ENCODE measurements around the gene RAD51D. TPM values are rescaled to one million over a fixed set of nuclear protein-coding genes. Genes with fewer than 3 reads are reported as not detected.

The RAD51D gene
- total RNA-seq, 1 donor from 2014 or later: 12.4 TPM

GRCh38 chr17:35163886-35164285 is 44.2 kb upstream of the RAD51D start:
- TF ChIP-seq CTCF (conservative IDR thresholded peaks at IDR 0.05): no peak
- no peaks in the 10 kb centered on the region for H3K36me3 Mint-ChIP-seq
- H3K27ac Mint-ChIP-seq: no peak overlapping the region
- H3K4me3 Mint-ChIP-seq: no peak overlapping the region
- no peak for DNase-seq (ENCODE audit: extremely low spot score, unreplicated experiment)
- no peaks in the 10 kb centered on the region for H3K9me3 Mint-ChIP-seq
- no peaks in the 10 kb centered on the region for H3K4me1 Mint-ChIP-seq (ENCODE audit: unreplicated experiment)
- peaks cover 15% of the 10 kb centered on the region for H3K27me3 Mint-ChIP-seq

- Mint-ChIP-seq H3K36me3 (no peaks in the 10 kb centered on the region), H3K27ac (no peak overlapping the region), H3K27me3 (peaks cover 19% of the 10 kb centered on the region), H3K4me1 (ENCODE audit: unreplicated experiment) (no peaks in the 10 kb centered on the region), H3K4me3 (no peak overlapping the region), H3K9me3 (no peaks in the 10 kb centered on the region)
- DNase-seq (ENCODE audit: extremely low spot score, unreplicated experiment): no peak
- no peak for TF ChIP-seq CTCF (conservative IDR thresholded peaks at IDR 0.05)
Measured at GRCh38 chr17:35162755-35163154, 43.1 kb upstream of the RAD51D start.

GRCh38 chr17:35161281-35161761 is 41.7 kb upstream of the RAD51D start:
- Mint-ChIP-seq H3K9me3 (no peaks in the 10 kb centered on the region), H3K4me1 (ENCODE audit: unreplicated experiment) (no peaks in the 10 kb centered on the region), H3K27me3 (peaks cover 19% of the 10 kb centered on the region), H3K36me3 (no peaks in the 10 kb centered on the region), H3K4me3 (no peak overlapping the region), H3K27ac (no peak overlapping the region)
- DNase-seq (ENCODE audit: extremely low spot score, unreplicated experiment): no peak
- no peak for TF ChIP-seq CTCF (conservative IDR thresholded peaks at IDR 0.05)

- peaks cover 22% of the 10 kb centered on the region for H3K27me3 Mint-ChIP-seq
- no peak overlapping the region for H3K27ac Mint-ChIP-seq
- DNase-seq (ENCODE audit: extremely low spot score, unreplicated experiment): no peak
- no peak overlapping the region for H3K4me3 Mint-ChIP-seq
- TF ChIP-seq CTCF (conservative IDR thresholded peaks at IDR 0.05): no peak
- no peaks in the 10 kb centered on the region for H3K4me1 Mint-ChIP-seq (ENCODE audit: unreplicated experiment)
- H3K9me3 Mint-ChIP-seq: no peaks in the 10 kb centered on the region
- no peaks in the 10 kb centered on the region for H3K36me3 Mint-ChIP-seq
Measured at GRCh38 chr17:35160354-35161201, 40.9 kb upstream of the RAD51D start.

- no peak overlapping the region for H3K27ac Mint-ChIP-seq
- no peaks in the 10 kb centered on the region for H3K36me3 Mint-ChIP-seq
- H3K4me3 Mint-ChIP-seq: no peak overlapping the region
- H3K9me3 Mint-ChIP-seq: no peaks in the 10 kb centered on the region
- H3K4me1 Mint-ChIP-seq (ENCODE audit: unreplicated experiment): no peaks in the 10 kb centered on the region
- H3K27me3 Mint-ChIP-seq: peaks cover 22% of the 10 kb centered on the region
- no peak for DNase-seq (ENCODE audit: extremely low spot score, unreplicated experiment)
- TF ChIP-seq CTCF (conservative IDR thresholded peaks at IDR 0.05): no peak
Measured at GRCh38 chr17:35159940-35160339, 40.3 kb upstream of the RAD51D start.

Measured in type B pancreatic cell (in vitro differentiated cells).